AG04450 (cell line): ENCODE results near the gene NPLOC4. TPM values are rescaled to one million over a fixed set of nuclear protein-coding genes. Genes with fewer than 3 reads are reported as not detected.

Source experiments
- CTCF ChIA-PET: fragments of 300-600, 350-600 bp; formaldehyde crosslinking; extraction: SDS; loops from one replicate; lab custom pipeline; 2022; ENCODE audit warnings: antibody characterized with exemption, inconsistent platforms; lab: Charles Lee
- POLR2A ChIA-PET: fragments of 350-600 bp; formaldehyde crosslinking; extraction: SDS; loops from one replicate; lab custom pipeline; 2021; ENCODE audit warnings: antibody characterized with exemption, inconsistent platforms; lab: Yijun Ruan, JAX
- DNase-seq: peaks from one replicate; pipeline ENCODE4 v3.0.0-alpha.2; 2011; ENCODE audit warnings: low read depth, low spot score
- H3K27ac ChIP-seq: one replicate; pipeline ENCODE4 v1.5.1; 2012; ENCODE audit warnings: low read depth, low read length, control low read depth
- H3K27me3 ChIP-seq: one replicate; pipeline ENCODE4 v1.6.0; 2012; ENCODE audit warnings: low read length; ENCODE audit not compliant: control insufficient read depth, insufficient read depth
- H3K4me3 ChIP-seq: 2 replicates; pipeline ENCODE4 v1.5.1; 2011; ENCODE audit warnings: mild to moderate bottlenecking, low read depth, low read length, control low read depth
- H3K9me3 ChIP-seq: 2 replicates; pipeline ENCODE4 v1.5.1; 2012; ENCODE audit warnings: low read length; ENCODE audit not compliant: control insufficient read depth, insufficient read depth
- polyA plus RNA-seq: library from polyadenylated mRNA; depleted of rRNA; stranded (reverse); fragments of >200 nt; gene quantifications from 2 replicates; pipeline ENCODE4 v1.2.3, GENCODE V29; 2011
- TF ChIP-seq, protein P1 (sequence below): IDR thresholded peaks from 2 replicates; pipeline ENCODE4 v1.5.1; 2011; ENCODE audit warnings: low read depth, low read length, control low read depth, inconsistent platforms

NPLOC4 gene
- polyA plus RNA-seq, 1 experiment: 66.5 TPM

DNA sequence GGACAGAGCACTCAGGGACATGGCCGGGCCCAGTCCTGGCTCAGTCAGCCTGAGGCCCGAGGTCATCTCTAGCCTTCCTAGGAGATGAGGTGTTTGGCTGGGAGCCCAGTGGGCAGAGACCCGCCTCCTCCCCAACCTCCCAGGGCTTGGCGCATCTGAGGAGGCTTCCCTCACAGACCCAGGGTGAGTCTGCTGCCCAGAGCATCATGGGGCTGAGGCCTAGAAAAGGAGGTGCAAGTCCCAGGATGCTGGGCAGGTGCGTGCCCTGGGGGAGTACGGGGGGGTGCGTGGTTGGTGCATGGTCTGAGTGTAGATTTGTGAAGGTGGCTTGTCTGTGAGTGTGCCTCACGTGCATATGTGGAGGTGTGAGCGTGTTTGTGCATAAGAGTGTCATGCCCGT is 14.8 kb upstream of the NPLOC4 start:
- ChIA-PET POLR2A (no interaction called here), CTCF (no interaction called here)
- TF ChIP-seq, protein P1, sequence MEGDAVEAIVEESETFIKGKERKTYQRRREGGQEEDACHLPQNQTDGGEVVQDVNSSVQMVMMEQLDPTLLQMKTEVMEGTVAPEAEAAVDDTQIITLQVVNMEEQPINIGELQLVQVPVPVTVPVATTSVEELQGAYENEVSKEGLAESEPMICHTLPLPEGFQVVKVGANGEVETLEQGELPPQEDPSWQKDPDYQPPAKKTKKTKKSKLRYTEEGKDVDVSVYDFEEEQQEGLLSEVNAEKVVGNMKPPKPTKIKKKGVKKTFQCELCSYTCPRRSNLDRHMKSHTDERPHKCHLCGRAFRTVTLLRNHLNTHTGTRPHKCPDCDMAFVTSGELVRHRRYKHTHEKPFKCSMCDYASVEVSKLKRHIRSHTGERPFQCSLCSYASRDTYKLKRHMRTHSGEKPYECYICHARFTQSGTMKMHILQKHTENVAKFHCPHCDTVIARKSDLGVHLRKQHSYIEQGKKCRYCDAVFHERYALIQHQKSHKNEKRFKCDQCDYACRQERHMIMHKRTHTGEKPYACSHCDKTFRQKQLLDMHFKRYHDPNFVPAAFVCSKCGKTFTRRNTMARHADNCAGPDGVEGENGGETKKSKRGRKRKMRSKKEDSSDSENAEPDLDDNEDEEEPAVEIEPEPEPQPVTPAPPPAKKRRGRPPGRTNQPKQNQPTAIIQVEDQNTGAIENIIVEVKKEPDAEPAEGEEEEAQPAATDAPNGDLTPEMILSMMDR: no peak
- Histone ChIP-seq H3K9me3 (peaks cover 12% of the 10 kb centered on the region), H3K27ac (peak overlapping the region; percentile 11), H3K4me3 (no peak overlapping the region), H3K27me3 (peaks cover 10% of the 10 kb centered on the region)
- peak; percentile 68 for DNase-seq

DNA sequence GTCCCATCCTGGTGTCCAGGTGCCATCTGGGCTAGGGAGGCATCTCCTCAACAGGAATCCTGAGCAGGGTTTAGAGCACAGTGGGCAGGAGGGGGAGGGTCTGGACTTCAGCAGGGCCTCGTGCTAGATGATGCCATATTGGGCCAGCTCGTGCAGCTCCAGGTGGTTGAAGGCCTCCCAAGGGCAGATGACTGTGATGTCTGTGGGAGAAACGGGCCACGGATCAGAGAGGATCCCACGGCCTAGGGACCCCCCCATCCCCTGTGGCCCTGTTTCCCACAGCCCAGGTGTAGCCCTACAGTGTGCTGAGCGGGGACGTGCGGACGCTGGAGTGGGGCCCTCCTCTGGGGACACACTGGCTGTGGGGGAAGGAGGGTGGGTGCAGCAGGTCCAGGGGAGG is 14.0 kb upstream of the NPLOC4 start:
- Histone ChIP-seq H3K27me3 (peaks cover 10% of the 10 kb centered on the region), H3K9me3 (peaks cover 12% of the 10 kb centered on the region), H3K27ac (peak overlapping the region; percentile 11), H3K4me3 (no peak overlapping the region)
- TF ChIP-seq, protein P1: no peak
- no peak for DNase-seq
- CTCF ChIA-PET: no interaction called here
- POLR2A ChIA-PET: interaction anchor here (0.6 kb wide), 1 partner anchor 33 kb away, joined by 5 read pairs; the partner anchor contains the start of gene HGS

DNA sequence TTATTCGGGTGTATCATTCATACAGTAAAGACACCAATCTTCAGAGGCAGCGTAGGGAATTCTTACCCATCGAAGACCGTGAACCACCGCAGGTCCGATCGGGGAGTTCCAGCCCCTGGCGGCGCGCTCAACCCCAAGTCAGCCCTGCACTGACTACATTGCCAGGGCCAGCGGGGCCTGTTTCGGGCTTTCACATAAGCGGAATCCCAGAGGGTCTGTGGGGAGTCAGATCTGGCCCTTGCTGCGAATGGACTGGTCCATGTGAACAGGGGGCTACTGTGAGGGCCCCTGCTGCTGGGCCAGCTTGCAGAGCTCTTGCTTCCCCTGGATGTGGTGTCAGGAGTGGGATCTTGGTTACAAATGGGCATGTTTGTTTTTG is 11.8 kb upstream of the NPLOC4 start:
- POLR2A ChIA-PET: interaction anchor here (0.6 kb wide), 1 partner anchor 18 kb away, joined by 3 read pairs; the partner anchor contains the start of genes CCDC137 and OXLD1
- Histone ChIP-seq H3K27me3 (peaks cover 10% of the 10 kb centered on the region), H3K4me3 (no peak overlapping the region), H3K27ac (no peak overlapping the region), H3K9me3 (peaks cover 12% of the 10 kb centered on the region)
- no peak for DNase-seq
- CTCF ChIA-PET: no interaction called here
- TF ChIP-seq, protein P1: no peak

DNA sequence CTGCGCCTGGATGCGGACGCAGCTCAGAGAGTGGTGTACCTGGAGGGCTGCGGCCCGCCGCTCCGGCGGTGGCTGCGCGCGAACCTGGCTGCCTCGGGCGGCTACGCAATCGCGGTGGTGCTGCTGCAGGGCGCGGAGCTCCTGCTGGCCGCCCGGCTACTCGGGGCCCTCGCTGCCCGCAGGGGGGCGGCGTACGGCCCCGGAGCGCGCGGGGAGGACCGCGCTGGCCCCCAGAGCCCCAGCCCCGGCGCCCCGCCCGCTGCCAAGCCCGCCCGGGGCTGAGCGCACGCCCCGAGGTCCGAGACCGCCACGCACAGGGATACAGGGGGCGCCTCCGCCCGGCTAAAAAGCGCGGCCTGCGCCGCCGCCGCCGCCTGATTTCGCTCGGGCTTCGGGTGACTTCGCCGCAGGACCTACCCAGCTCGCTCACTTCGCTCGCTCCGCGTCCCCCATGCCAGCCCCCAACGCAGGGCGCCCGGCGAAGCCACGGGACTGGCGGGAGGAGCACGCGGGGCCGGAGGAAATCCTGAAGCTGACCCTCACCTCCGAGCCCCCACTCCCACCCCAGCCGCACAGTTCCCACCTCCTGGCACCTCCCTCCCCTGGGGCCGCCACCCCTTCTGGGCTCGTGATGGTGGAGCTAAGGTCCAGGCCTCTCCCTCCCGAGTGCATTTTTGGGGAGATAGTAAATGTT is 11.2 kb upstream of the NPLOC4 start:
- ChIA-PET POLR2A (interaction anchor here (0.6 kb wide), 1 partner anchor 19 kb away, joined by 3 read pairs; the partner anchor contains the start of genes CCDC137 and OXLD1), CTCF (no interaction called here)
- TF ChIP-seq, protein P1: no peak
- Histone ChIP-seq H3K27ac (no peak overlapping the region), H3K27me3 (peaks cover 10% of the 10 kb centered on the region), H3K9me3 (peaks cover 12% of the 10 kb centered on the region), H3K4me3 (no peak overlapping the region)
- no peak for DNase-seq

DNA sequence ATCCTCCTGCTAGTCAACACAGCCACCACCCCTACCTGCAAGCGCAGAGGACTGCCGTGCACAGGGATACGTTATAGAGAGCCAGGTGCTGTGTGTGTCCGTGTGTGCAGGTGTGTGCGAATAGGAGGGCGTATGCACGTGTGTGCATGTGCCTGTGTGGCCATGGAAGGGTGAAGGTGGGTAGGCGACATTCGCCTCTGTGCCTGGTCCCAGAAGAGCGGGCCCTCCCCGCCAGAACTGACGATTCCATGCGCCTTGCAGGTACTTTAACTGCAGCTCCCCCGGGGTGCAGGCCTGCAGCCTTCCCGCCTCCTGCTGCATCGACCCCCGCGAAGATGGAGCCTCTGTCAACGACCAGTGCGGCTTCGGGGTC is 10.7 kb upstream of the NPLOC4 start:
- TF ChIP-seq, protein P1: no peak
- Histone ChIP-seq H3K27ac (no peak overlapping the region), H3K4me3 (no peak overlapping the region), H3K27me3 (peaks cover 10% of the 10 kb centered on the region), H3K9me3 (peaks cover 12% of the 10 kb centered on the region)
- POLR2A ChIA-PET: no interaction called here
- CTCF ChIA-PET: no interaction called here
- DNase-seq: no peak
